DMS 273 (cell line): Measurements from ENCODE around the gene RNF41.

Experiments used
- DNase-seq: peaks from one replicate; lab custom pipeline; 2025; ENCODE audit not compliant: unreplicated experiment; lab: John Stamatoyannopoulos, UW

RNF41 gene

DNA sequence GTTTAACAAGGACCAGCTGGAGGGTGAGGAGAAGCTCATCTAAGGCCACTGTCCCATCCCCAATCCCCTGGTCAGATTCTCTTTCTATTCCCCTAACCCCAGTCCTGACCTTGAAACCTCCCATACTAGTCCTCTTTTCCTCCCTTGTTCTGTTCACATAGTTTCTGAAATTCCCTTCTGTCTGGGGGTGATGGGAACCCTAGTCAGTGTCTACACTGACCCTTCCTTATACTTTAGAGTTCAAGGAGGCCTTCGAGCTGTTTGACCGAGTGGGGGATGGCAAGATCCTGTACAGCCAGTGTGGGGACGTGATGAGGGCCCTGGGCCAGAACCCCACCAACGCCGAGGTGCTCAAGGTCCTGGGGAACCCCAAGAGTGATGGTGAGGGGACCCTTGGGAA, 66.9 kb downstream of the RNF41 start:
- DNase-seq, result no peak

GRCh38 chr12:56154246-56154771, 67.4 kb downstream of the RNF41 start:
- DNase-seq, result peak; percentile 65

DNA sequence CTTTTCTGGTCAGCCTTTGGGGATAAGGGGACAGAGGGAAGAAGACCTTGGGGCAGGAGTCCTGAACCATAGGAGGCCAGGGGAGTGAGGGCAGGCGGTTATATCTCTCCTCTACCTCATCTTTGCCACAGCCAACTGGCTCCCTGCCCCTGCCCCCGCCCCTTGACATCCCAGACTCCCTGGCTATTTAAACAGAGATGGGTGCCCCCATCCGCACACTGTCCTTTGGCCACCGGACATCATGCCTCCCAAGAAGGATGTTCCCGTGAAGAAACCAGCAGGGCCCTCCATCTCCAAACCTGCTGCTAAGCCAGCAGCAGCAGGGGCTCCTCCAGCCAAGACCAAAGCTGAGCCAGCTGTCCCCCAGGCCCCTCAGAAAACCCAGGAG, 68.0 kb downstream of the RNF41 start:
- no peak for DNase-seq

DNA sequence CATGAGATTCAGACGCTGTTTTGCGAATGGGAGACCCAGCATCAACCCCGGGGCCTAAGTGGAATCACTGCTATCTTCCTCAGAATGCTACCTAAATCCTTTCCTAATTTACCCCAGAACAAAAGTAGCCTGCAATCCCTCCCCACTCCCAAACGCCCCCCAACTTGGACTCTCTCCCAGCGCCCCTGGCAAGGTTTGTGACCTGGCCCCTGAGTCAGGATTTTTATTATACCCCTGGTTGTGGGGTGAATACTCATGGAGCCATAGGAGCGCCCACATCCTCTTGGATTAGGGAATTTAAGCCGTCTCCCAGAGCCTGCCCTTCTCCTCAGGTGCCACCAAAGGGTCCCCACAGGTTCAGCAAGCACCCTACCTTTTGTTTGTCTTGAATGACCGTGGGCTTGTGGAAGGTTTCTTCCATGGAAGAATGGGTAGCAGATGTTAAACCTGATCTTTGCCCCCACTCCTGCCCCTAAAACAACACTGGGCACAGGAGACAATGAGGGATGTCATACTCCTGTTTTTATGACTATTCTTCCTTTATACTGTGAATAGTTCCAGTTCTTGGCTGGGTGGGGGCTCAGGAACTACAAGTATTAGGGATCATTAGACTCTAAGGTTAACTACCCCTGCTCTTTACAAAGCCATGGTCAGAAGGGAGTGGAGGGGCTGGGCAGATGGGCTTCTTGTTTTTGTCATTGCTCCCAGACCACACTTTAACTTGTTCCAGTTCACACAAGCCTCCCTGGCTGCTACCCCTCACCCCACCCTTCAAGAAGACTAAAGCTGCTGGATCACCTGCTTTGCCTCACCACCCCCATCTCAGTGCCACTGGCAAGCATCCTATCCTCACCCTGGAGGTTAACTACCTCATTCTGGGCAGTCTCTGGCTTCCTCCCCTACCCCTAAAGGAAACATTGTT, 68.7 kb downstream of the RNF41 start:
- DNase-seq, result no peak
